B cell (primary cell): Measurements from ENCODE around the gene KCNK2. TPM values are rescaled to one million over a fixed set of nuclear protein-coding genes. Genes with fewer than 3 reads are reported as not detected.

ENCODE experiments used
- ATAC-seq: fragments of 200-7000 bp; cut with Tn5 transposase; one replicate; pipeline ENCODE4 v1.10.0; 2021; ENCODE audit warnings: low read depth, mild to moderate bottlenecking, moderate number of reproducible peaks, moderate library complexity
- CTCF ChIA-PET: fragments of 350-600 bp; sonication (Branson Sonifier 250); formaldehyde crosslinking; loops from one replicate; lab custom pipeline; 2021; ENCODE audit warnings: antibody characterized with exemption, inconsistent platforms; lab: Charles Lee
- POLR2A ChIA-PET: fragments of 350-600 bp; sonication (Branson Sonifier 250); formaldehyde crosslinking; loops from one replicate; lab custom pipeline; 2021; ENCODE audit warnings: antibody characterized with exemption; lab: Charles Lee
- DNase-seq: peaks from one replicate; pipeline ENCODE4 v3.0.0; 2013
- H2AFZ ChIP-seq: 2 replicates; pipeline ENCODE4 v1.6.1; 2012; ENCODE audit warnings: mild to moderate bottlenecking, low read depth, low read length; ENCODE audit not compliant: insufficient read depth, poor library complexity, severe bottlenecking
- H3K27ac ChIP-seq, 2 donors: 1 replicate in 1 of 2; 2 replicates in 1 of 2; pipeline ENCODE4 v1.5.1; 2012 to 2013; ENCODE audit warnings: low read length in 2 of 2, mild to moderate bottlenecking in 2 of 2, moderate library complexity in 1 of 2
- H3K27me3 ChIP-seq, 4 experiments: fragments of 200-600 bp in 1 of 4; sonication (generic) in 1 of 4; replicated peaks in 1 of 4; 1 replicate in 2 of 4; 2 replicates in 2 of 4; pipeline versions ENCODE4 v1.6.1 to v1.7.0; 2013 to 2016; ENCODE audit warnings: low read length in 3 of 4, mild to moderate bottlenecking in 2 of 4, mixed read lengths in 1 of 4, moderate library complexity in 1 of 4; ENCODE audit not compliant: insufficient read depth in 4 of 4, control insufficient read depth in 3 of 4; ENCODE audit errors: control extremely low read depth in 1 of 4
- H3K36me3 ChIP-seq, 2 experiments: replicated peaks in 1 of 2; 1 replicate in 1 of 2; 2 replicates in 1 of 2; pipeline versions ENCODE4 v1.6.1 to v1.7.1; 2013; ENCODE audit warnings: low read length in 1 of 2; ENCODE audit not compliant: insufficient read depth in 2 of 2, control insufficient read depth in 1 of 2; ENCODE audit errors: control extremely low read depth in 1 of 2, extremely low read depth in 1 of 2
- H3K4me1 ChIP-seq, 2 donors: fragments of 200-600 bp in 1 of 2; sonication (generic) in 1 of 2; 1 replicate in 1 of 2; 2 replicates in 1 of 2; pipeline versions ENCODE4 v1.5.1 to v1.6.1; 2013 to 2017; ENCODE audit warnings: low read length in 2 of 2; ENCODE audit not compliant: control insufficient read depth in 2 of 2, insufficient read depth in 2 of 2
- H3K4me2 ChIP-seq: replicated peaks from 2 replicates; pipeline ENCODE3; 2012; ENCODE audit warnings: mild to moderate bottlenecking, low read depth, low read length; ENCODE audit not compliant: poor library complexity, severe bottlenecking
- H3K4me3 ChIP-seq, 5 experiments: fragments of 200-600 bp in 1 of 5; sonication (generic) in 1 of 5; 1 replicate in 3 of 5; 2 replicates in 2 of 5; pipeline versions ENCODE4 v1.5.1 to v1.7.0; 2011 to 2016; ENCODE audit warnings: low read length in 4 of 5, mild to moderate bottlenecking in 4 of 5, low read depth in 2 of 5, control low read depth in 1 of 5, moderate library complexity in 1 of 5; ENCODE audit not compliant: insufficient read depth in 1 of 5; ENCODE audit errors: control extremely low read depth in 1 of 5, extremely low read depth in 1 of 5
- H3K79me2 ChIP-seq: fragments of 200-600 bp; sonication (generic); one replicate; pipeline ENCODE4 v1.6.0; 2016; ENCODE audit warnings: low read length; ENCODE audit not compliant: control insufficient read depth, insufficient read depth
- H3K9ac ChIP-seq: fragments of 200-600 bp; sonication (generic); 2 replicates; pipeline ENCODE4 v1.6.1; 2017; ENCODE audit warnings: mild to moderate bottlenecking, low read length, moderate library complexity
- H3K9me3 ChIP-seq, 3 donors: one replicate each; pipeline versions ENCODE4 v1.6.1 to v1.7.1; 2013; ENCODE audit warnings: low read length in 2 of 3; ENCODE audit not compliant: control insufficient read depth in 2 of 3, insufficient read depth in 1 of 3; ENCODE audit errors: control extremely low read depth in 1 of 3
- H4K20me1 ChIP-seq: 2 replicates; pipeline ENCODE4 v1.6.0; 2012; ENCODE audit warnings: mild to moderate bottlenecking, low read length; ENCODE audit not compliant: insufficient read depth, control insufficient read depth, poor library complexity, severe bottlenecking
- H3K27ac Mint-ChIP-seq: one replicate; pipeline ENCODE4 v1.8.0; 2021; ENCODE audit warnings: mixed read lengths
- H3K27me3 Mint-ChIP-seq: one replicate; pipeline ENCODE4 v1.8.0; 2021; ENCODE audit warnings: mixed read lengths
- H3K4me1 Mint-ChIP-seq: one replicate; pipeline ENCODE4 v1.8.0; 2021; ENCODE audit warnings: mixed read lengths
- H3K4me3 Mint-ChIP-seq: one replicate; pipeline ENCODE4 v1.8.0; 2021; ENCODE audit warnings: mixed read lengths
- H3K9me3 Mint-ChIP-seq: one replicate; pipeline ENCODE4 v1.8.0; 2022; ENCODE audit warnings: mixed read lengths; ENCODE audit not compliant: insufficient read depth
- CTCF ChIP-seq: fragments of 200-600 bp; IDR thresholded peaks from one replicate; pipeline ENCODE4 v1.8.0; 2022; ENCODE audit warnings: antibody characterized with exemption, mild to moderate bottlenecking
- EZH2 ChIP-seq: IDR thresholded peaks from 2 replicates; pipeline ENCODE4 v1.6.1; 2012; ENCODE audit warnings: borderline replicate concordance, low read depth, mild to moderate bottlenecking, moderate library complexity, low read length; ENCODE audit not compliant: insufficient read depth, poor library complexity, severe bottlenecking
- WGBS: methylation state at CpG from one replicate; pipeline ENCODE4 v1.1.5; 2013; ENCODE audit warnings: missing lambda C conversion rate; ENCODE audit not compliant: insufficient coverage; 5-methylcytosine and 5-hydroxymethylcytosine counted together
- intact Hi-C: fragments of 100-400 bp; cut with micrococcal nuclease; formaldehyde crosslinking; loops from one replicate; pipeline ENCODE4 v1.10.0; 2022
- polyA plus RNA-seq: library from polyadenylated mRNA; depleted of rRNA; stranded (reverse); fragments of >200 nt; gene quantifications from 2 replicates; pipeline ENCODE4 v1.2.3, GENCODE V29; 2012
- total RNA-seq, 2 donors: library from RNA; stranded (reverse); fragments of 120-200 nt in 1 of 2; gene quantifications; 1 replicate in 1 of 2; 2 replicates in 1 of 2; pipeline versions ENCODE4 v1.2.3 to v1.2.4, GENCODE V29; 2013 to 2022

KCNK2 gene
- total and polyA plus RNA-seq, 2 donors (not counting 1 experiment from before 2014, with no cell fraction given) = not detected

DNA sequence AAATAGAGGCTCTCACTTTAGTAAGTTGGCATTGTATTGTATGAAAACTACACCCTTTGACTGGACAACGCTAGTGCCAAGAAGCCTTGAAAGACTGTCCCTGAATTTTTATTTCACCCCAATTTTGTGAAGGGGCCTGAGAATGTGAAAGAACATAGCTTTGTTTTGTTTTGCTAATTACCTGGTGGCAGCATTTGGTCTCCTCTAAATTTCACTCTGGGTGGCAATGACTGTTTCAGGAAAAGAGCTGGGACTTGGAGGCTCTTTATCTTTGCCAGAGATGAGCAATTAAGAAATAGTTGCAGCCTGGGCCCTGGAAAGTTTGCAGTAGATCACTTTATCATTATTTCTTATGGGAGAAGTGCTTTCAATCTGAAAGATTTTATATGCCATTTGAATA lies 117.6 kb downstream of the KCNK2 start:
- intact Hi-C loops = no loop called here
- WGBS = no CpG with 5 or more reads among the region's 1 CpG
- Histone ChIP-seq H3K9me3 (no peaks in the 10 kb centered on the region), H2AFZ (no peak overlapping the region), H3K4me2 (no peak overlapping the region), H3K4me1 (no peaks in the 10 kb centered on the region), H4K20me1 (no peaks in the 10 kb centered on the region), H3K9ac (no peak overlapping the region), H3K79me2 (no peaks in the 10 kb centered on the region), H3K4me3 (no peak overlapping the region), H3K27me3 (no peaks in the 10 kb centered on the region), H3K36me3 (no peaks in the 10 kb centered on the region), H3K27ac (no peak overlapping the region)
- CTCF ChIA-PET = no interaction called here
- Mint-ChIP-seq H3K9me3 (no peaks in the 10 kb centered on the region), H3K4me3 (no peak overlapping the region), H3K4me1 (no peaks in the 10 kb centered on the region), H3K27me3 (no peaks in the 10 kb centered on the region), H3K27ac (no peak overlapping the region)
- DNase-seq (no peak), ATAC-seq (no peak)
- POLR2A ChIA-PET = no interaction called here
- no peak for TF ChIP-seq CTCF
- no peak for TF ChIP-seq EZH2

DNA sequence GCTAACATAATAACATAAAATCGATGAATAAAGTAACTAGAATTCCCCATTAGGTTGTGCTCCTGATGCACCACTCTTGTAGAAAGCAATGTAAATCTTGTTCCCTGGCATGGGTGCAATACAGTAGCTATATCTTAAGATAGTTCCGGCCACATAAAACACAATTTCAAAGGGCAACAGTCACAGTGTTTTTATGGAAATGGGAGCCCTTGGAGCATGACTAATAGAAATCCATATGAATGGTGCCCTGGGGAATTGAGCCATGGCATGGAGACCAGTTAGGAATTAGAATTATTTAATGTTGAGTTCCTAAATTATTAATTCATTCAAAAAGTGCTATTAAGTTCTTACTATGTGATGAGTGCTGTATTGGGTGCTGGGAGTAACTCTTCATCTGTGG lies 118.7 kb downstream of the KCNK2 start:
- WGBS = no CpG with 5 or more reads among the region's 2 CpGs
- ATAC-seq (no peak), DNase-seq (no peak)
- Mint-ChIP-seq H3K9me3 (no peaks in the 10 kb centered on the region), H3K27me3 (no peaks in the 10 kb centered on the region), H3K4me3 (no peak overlapping the region), H3K4me1 (no peaks in the 10 kb centered on the region), H3K27ac (no peak overlapping the region)
- Histone ChIP-seq H3K9me3 (peaks cover 0 to 3% (median 0%) of the 10 kb centered on the region in 3 donors), H3K27ac (no peak overlapping the region), H3K4me3 (no peak overlapping the region), H3K36me3 (no peaks in the 10 kb centered on the region), H4K20me1 (no peaks in the 10 kb centered on the region), H3K79me2 (no peaks in the 10 kb centered on the region), H3K4me2 (no peak overlapping the region), H3K4me1 (no peaks in the 10 kb centered on the region), H3K9ac (no peak overlapping the region), H2AFZ (no peak overlapping the region), H3K27me3 (no peaks in the 10 kb centered on the region)
- ChIA-PET POLR2A (no interaction called here), CTCF (no interaction called here)
- TF ChIP-seq EZH2 = no peak
- no peak for TF ChIP-seq CTCF
- intact Hi-C loops = no loop called here
